Immature natural killer cell (primary cell): ENCODE measurements around the gene THY1. TPM values are rescaled to one million over a fixed set of nuclear protein-coding genes. Genes with fewer than 3 reads are reported as not detected.
"Not testable (repeated sequence)": the region's sequence is repeated elsewhere in the genome, so short reads cannot be mapped to it uniquely, and the experiment has no call there.

Source experiments
- DNase-seq, 3 donors: peaks; one replicate each; pipeline ENCODE4 v3.0.0; 2022; ENCODE audit warnings: mixed read lengths in 1 of 3
- H3K27ac Mint-ChIP-seq, 6 donors: one replicate each; pipeline ENCODE4 v1.8.0; 2020; ENCODE audit warnings: mixed read lengths in 6 of 6, mild to moderate bottlenecking in 5 of 6, inconsistent platforms in 4 of 6, moderate library complexity in 3 of 6
- H3K27me3 Mint-ChIP-seq, 3 donors: one replicate each; pipeline ENCODE4 v1.8.0; 2020 to 2021; ENCODE audit warnings: low read depth in 3 of 3, mild to moderate bottlenecking in 3 of 3, mixed read lengths in 3 of 3, moderate library complexity in 3 of 3, inconsistent platforms in 1 of 3
- H3K36me3 Mint-ChIP-seq, 3 donors: one replicate each; pipeline ENCODE4 v1.8.0; 2020; ENCODE audit warnings: mixed read lengths in 3 of 3, inconsistent platforms in 2 of 3, mild to moderate bottlenecking in 2 of 3
- H3K4me1 Mint-ChIP-seq, 2 donors: one replicate each; pipeline ENCODE4 v1.8.0; 2020; ENCODE audit warnings: inconsistent platforms in 2 of 2, mild to moderate bottlenecking in 2 of 2, mixed read lengths in 2 of 2, moderate library complexity in 1 of 2
- H3K4me3 Mint-ChIP-seq, 5 donors: one replicate each; pipeline ENCODE4 v1.8.0; 2020; ENCODE audit warnings: mild to moderate bottlenecking in 5 of 5, mixed read lengths in 5 of 5, inconsistent platforms in 3 of 5, moderate library complexity in 3 of 5
- H3K9me3 Mint-ChIP-seq, 6 donors: one replicate each; pipeline ENCODE4 v1.8.0; 2020; ENCODE audit warnings: mild to moderate bottlenecking in 6 of 6, mixed read lengths in 6 of 6, inconsistent platforms in 4 of 6, moderate library complexity in 3 of 6
- polyA plus RNA-seq, 3 donors: library from polyadenylated mRNA; unstranded; fragments of 300-500 nt; fragmentation: Illumina TruSeq; gene quantifications; one replicate each; pipeline ENCODE4 v1.2.3, GENCODE V29; 2021

The THY1 gene
- polyA plus RNA-seq, 3 donors from 2014 or later, result not detected

- Mint-ChIP-seq H3K9me3 (peaks cover 0 to 12% (median 4%) of the 10 kb centered on the region in 6 donors), H3K4me1 (no peaks in the 10 kb centered on the region), H3K27ac (no peak overlapping the region), H3K27me3 (peaks cover 2 to 6% (median 6%) of the 10 kb centered on the region in 3 donors), H3K4me3 (no peak overlapping the region), H3K36me3 (peaks cover 0 to 4% (median 0%) of the 10 kb centered on the region in 3 donors)
- DNase-seq, result no peak
These were observed 17.0 kb downstream of the THY1 start for GRCh38 chr11:119406005-119406404.

GRCh38 chr11:119405448-119405847 lies 17.5 kb downstream of the THY1 start:
- H3K4me1 Mint-ChIP-seq, H3K27ac Mint-ChIP-seq, H3K27me3 Mint-ChIP-seq, H3K4me3 Mint-ChIP-seq, DNase-seq, H3K36me3 Mint-ChIP-seq: not testable (repeated sequence)
- peaks cover 0 to 17% (median 8%) of the 10 kb centered on the region in 6 donors for H3K9me3 Mint-ChIP-seq

- peaks cover 1 to 23% (median 11%) of the 10 kb centered on the region in 6 donors for H3K9me3 Mint-ChIP-seq
- no peak overlapping the region for H3K27ac Mint-ChIP-seq
- H3K4me3 Mint-ChIP-seq, result no peak overlapping the region
These were observed 18.1 kb downstream of the THY1 start for GRCh38 chr11:119404872-119405271.

GRCh38 chr11:119403021-119403420 lies 20.0 kb downstream of the THY1 start:
- H3K4me3 Mint-ChIP-seq, result no peak overlapping the region
- H3K27ac Mint-ChIP-seq, result no peak overlapping the region
- no peak for DNase-seq
- H3K36me3 Mint-ChIP-seq, result peaks cover 7 to 11% (median 8%) of the 10 kb centered on the region in 3 donors
- no peaks in the 10 kb centered on the region for H3K4me1 Mint-ChIP-seq
- peaks cover 12 to 40% (median 26%) of the 10 kb centered on the region in 6 donors for H3K9me3 Mint-ChIP-seq
- peaks cover 0 to 8% (median 7%) of the 10 kb centered on the region in 3 donors for H3K27me3 Mint-ChIP-seq

More at GRCh38 chr11:119404872-119405271, 18.1 kb downstream of the THY1 start:
- no peaks in the 10 kb centered on the region for H3K4me1 Mint-ChIP-seq
- peaks cover 3 to 5% (median 4%) of the 10 kb centered on the region in 3 donors for H3K36me3 Mint-ChIP-seq
- H3K27me3 Mint-ChIP-seq, result peaks cover 2 to 6% (median 2%) of the 10 kb centered on the region in 3 donors
- no peak for DNase-seq

- peaks cover 9 to 15% (median 11%) of the 10 kb centered on the region in 3 donors for H3K36me3 Mint-ChIP-seq
- peaks cover 17 to 46% (median 31%) of the 10 kb centered on the region in 6 donors for H3K9me3 Mint-ChIP-seq
- no peak overlapping the region for H3K4me3 Mint-ChIP-seq
- no peak overlapping the region for H3K27ac Mint-ChIP-seq
- DNase-seq, result no peak
- H3K27me3 Mint-ChIP-seq, result peaks cover 0 to 12% (median 7%) of the 10 kb centered on the region in 3 donors
- no peaks in the 10 kb centered on the region for H3K4me1 Mint-ChIP-seq
These were observed 20.5 kb downstream of the THY1 start for GRCh38 chr11:119402470-119402869.

GRCh38 chr11:119400860-119401259 lies 22.1 kb downstream of the THY1 start:
- H3K36me3 Mint-ChIP-seq, result peaks cover 9 to 15% (median 11%) of the 10 kb centered on the region in 3 donors
- H3K27me3 Mint-ChIP-seq, result peaks cover 0 to 14% (median 7%) of the 10 kb centered on the region in 3 donors
- peaks cover 17 to 47% (median 31%) of the 10 kb centered on the region in 6 donors for H3K9me3 Mint-ChIP-seq
- H3K4me3 Mint-ChIP-seq, result no peak overlapping the region
- no peaks in the 10 kb centered on the region for H3K4me1 Mint-ChIP-seq
- H3K27ac Mint-ChIP-seq, result no peak overlapping the region
- no peak for DNase-seq

GRCh38 chr11:119397740-119398139 lies 25.2 kb downstream of the THY1 start:
- no peak for DNase-seq
- H3K4me1 Mint-ChIP-seq, result no peaks in the 10 kb centered on the region
- H3K9me3 Mint-ChIP-seq, result peaks cover 17 to 47% (median 31%) of the 10 kb centered on the region in 6 donors
- H3K27me3 Mint-ChIP-seq, result peaks cover 0 to 12% (median 10%) of the 10 kb centered on the region in 3 donors
- H3K36me3 Mint-ChIP-seq, result peaks cover 9 to 15% (median 11%) of the 10 kb centered on the region in 3 donors
- H3K27ac Mint-ChIP-seq, result no peak overlapping the region
- no peak overlapping the region for H3K4me3 Mint-ChIP-seq

- Mint-ChIP-seq H3K27ac (no peak overlapping the region), H3K4me3 (no peak overlapping the region), H3K9me3 (peaks cover 17 to 44% (median 31%) of the 10 kb centered on the region in 6 donors), H3K36me3 (peaks cover 9 to 15% (median 11%) of the 10 kb centered on the region in 3 donors), H3K27me3 (peaks cover 0 to 10% (median 10%) of the 10 kb centered on the region in 3 donors), H3K4me1 (no peaks in the 10 kb centered on the region)
- no peak for DNase-seq
These were observed 26.1 kb downstream of the THY1 start for GRCh38 chr11:119396835-119397234.

- H3K4me1 Mint-ChIP-seq, result no peaks in the 10 kb centered on the region
- H3K27ac Mint-ChIP-seq, result no peak overlapping the region
These were observed 31.7 kb downstream of the THY1 start for GRCh38 chr11:119391275-119391674.

GRCh38 chr11:119389611-119390254 lies 33.2 kb downstream of the THY1 start:
- Mint-ChIP-seq H3K36me3 (peaks cover 0 to 3% (median 0%) of the 10 kb centered on the region in 3 donors), H3K27me3 (peaks cover 3 to 7% (median 6%) of the 10 kb centered on the region in 3 donors), H3K4me3 (no peak overlapping the region), H3K27ac (no peak overlapping the region), H3K4me1 (no peaks in the 10 kb centered on the region), H3K9me3 (no peaks in the 10 kb centered on the region)
- no peak for DNase-seq

More at GRCh38 chr11:119391275-119391674, 31.7 kb downstream of the THY1 start:
- DNase-seq, result no peak
- Mint-ChIP-seq H3K27me3 (peaks cover 3 to 8% (median 8%) of the 10 kb centered on the region in 3 donors), H3K4me3 (no peak overlapping the region), H3K36me3 (peaks cover 0 to 3% (median 0%) of the 10 kb centered on the region in 3 donors), H3K9me3 (no peaks in the 10 kb centered on the region)

GRCh38 chr11:119388103-119388502 lies 34.9 kb downstream of the THY1 start:
- Mint-ChIP-seq H3K27ac (no peak overlapping the region), H3K27me3 (peaks cover 3 to 6% (median 4%) of the 10 kb centered on the region in 3 donors), H3K36me3 (peaks cover 0 to 3% (median 0%) of the 10 kb centered on the region in 3 donors), H3K4me1 (no peaks in the 10 kb centered on the region), H3K4me3 (no peak overlapping the region), H3K9me3 (no peaks in the 10 kb centered on the region)
- DNase-seq, result no peak

GRCh38 chr11:119384332-119384731 lies 38.6 kb downstream of the THY1 start:
- DNase-seq, result no peak
- peaks cover 5 to 10% (median 5%) of the 10 kb centered on the region in 3 donors for H3K27me3 Mint-ChIP-seq
- peaks cover 0 to 5% of the 10 kb centered on the region in 2 donors for H3K4me1 Mint-ChIP-seq
- H3K4me3 Mint-ChIP-seq, result no peak overlapping the region
- H3K36me3 Mint-ChIP-seq, result no peaks in the 10 kb centered on the region
- no peak overlapping the region for H3K27ac Mint-ChIP-seq
- no peaks in the 10 kb centered on the region for H3K9me3 Mint-ChIP-seq

- not testable (repeated sequence) for H3K27me3 Mint-ChIP-seq, H3K4me1 Mint-ChIP-seq, H3K36me3 Mint-ChIP-seq, H3K27ac Mint-ChIP-seq, DNase-seq, H3K4me3 Mint-ChIP-seq, H3K9me3 Mint-ChIP-seq
These were observed 40.5 kb downstream of the THY1 start for GRCh38 chr11:119382513-119382912.

GRCh38 chr11:119382101-119382500 lies 40.9 kb downstream of the THY1 start:
- Mint-ChIP-seq H3K36me3 (no peaks in the 10 kb centered on the region), H3K4me1 (peaks cover 0 to 5% of the 10 kb centered on the region in 2 donors), H3K9me3 (no peaks in the 10 kb centered on the region), H3K27ac (no peak overlapping the region), H3K4me3 (no peak overlapping the region), H3K27me3 (peaks cover 5 to 7% (median 5%) of the 10 kb centered on the region in 3 donors)
- peak in 1 of 3 donors; percentile 9 for DNase-seq
